ENCODE data around the gene NAPA. TPM values are rescaled to one million over a fixed set of nuclear protein-coding genes. Genes with fewer than 3 reads are reported as not detected.

The NAPA gene
- total RNA-seq, 4 donors from 2014 or later: 78.4 to 154 (median 105) TPM

- Histone ChIP-seq H3K9me3 (no peaks in the 10 kb centered on the region), H3K4me3 (no peak overlapping the region), H3K36me3 (no peaks in the 10 kb centered on the region), H3K4me1 (no peaks in the 10 kb centered on the region), H3K27me3 (peaks cover 0 to 7% of the 10 kb centered on the region in 2 donors), H3K27ac (peak overlapping the region in 1 of 4 donors; percentile 58)
- DNase-seq: no peak
- TF ChIP-seq, protein P1, sequence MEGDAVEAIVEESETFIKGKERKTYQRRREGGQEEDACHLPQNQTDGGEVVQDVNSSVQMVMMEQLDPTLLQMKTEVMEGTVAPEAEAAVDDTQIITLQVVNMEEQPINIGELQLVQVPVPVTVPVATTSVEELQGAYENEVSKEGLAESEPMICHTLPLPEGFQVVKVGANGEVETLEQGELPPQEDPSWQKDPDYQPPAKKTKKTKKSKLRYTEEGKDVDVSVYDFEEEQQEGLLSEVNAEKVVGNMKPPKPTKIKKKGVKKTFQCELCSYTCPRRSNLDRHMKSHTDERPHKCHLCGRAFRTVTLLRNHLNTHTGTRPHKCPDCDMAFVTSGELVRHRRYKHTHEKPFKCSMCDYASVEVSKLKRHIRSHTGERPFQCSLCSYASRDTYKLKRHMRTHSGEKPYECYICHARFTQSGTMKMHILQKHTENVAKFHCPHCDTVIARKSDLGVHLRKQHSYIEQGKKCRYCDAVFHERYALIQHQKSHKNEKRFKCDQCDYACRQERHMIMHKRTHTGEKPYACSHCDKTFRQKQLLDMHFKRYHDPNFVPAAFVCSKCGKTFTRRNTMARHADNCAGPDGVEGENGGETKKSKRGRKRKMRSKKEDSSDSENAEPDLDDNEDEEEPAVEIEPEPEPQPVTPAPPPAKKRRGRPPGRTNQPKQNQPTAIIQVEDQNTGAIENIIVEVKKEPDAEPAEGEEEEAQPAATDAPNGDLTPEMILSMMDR (IDR thresholded peaks at IDR 0.05): no peak
- TF ChIP-seq POLR2A (IDR thresholded peaks at IDR 0.05): no peak
Observed at GRCh38 chr19:47542030-47542475, 27.2 kb upstream of the NAPA start.

- H3K27ac ChIP-seq: peak overlapping the region in 1 of 4 donors; percentile 58
- no peak for TF ChIP-seq POLR2A (IDR thresholded peaks at IDR 0.05)
- TF ChIP-seq, protein P1 (IDR thresholded peaks at IDR 0.05): no peak
- peak in 1 of 3 donors; percentile 55 for DNase-seq
- no peaks in the 10 kb centered on the region for H3K36me3 ChIP-seq
- no peaks in the 10 kb centered on the region for H3K4me1 ChIP-seq
- no peak overlapping the region for H3K4me3 ChIP-seq
- peaks cover 0 to 7% of the 10 kb centered on the region in 2 donors for H3K27me3 ChIP-seq
- no peaks in the 10 kb centered on the region for H3K9me3 ChIP-seq
Observed at GRCh38 chr19:47541518-47541917, 26.7 kb upstream of the NAPA start.

GRCh38 chr19:47540748-47541147, 25.9 kb upstream of the NAPA start:
- Histone ChIP-seq H3K4me3 (no peak overlapping the region), H3K27ac (peak overlapping the region in 1 of 4 donors; percentile 58), H3K9me3 (no peaks in the 10 kb centered on the region), H3K27me3 (peaks cover 0 to 7% of the 10 kb centered on the region in 2 donors), H3K4me1 (no peaks in the 10 kb centered on the region), H3K36me3 (no peaks in the 10 kb centered on the region)
- TF ChIP-seq, protein P1 (IDR thresholded peaks at IDR 0.05): peak in 2 of 6 experiments; percentile 5 to 19
- no peak for TF ChIP-seq POLR2A (IDR thresholded peaks at IDR 0.05)
- DNase-seq: no peak

GRCh38 chr19:47539747-47540311, 25.0 kb upstream of the NAPA start:
- peaks cover 0 to 1% of the 10 kb centered on the region in 2 donors for H3K27me3 ChIP-seq
- TF ChIP-seq, protein P1 (IDR thresholded peaks at IDR 0.05): no peak
- no peak for TF ChIP-seq POLR2A (IDR thresholded peaks at IDR 0.05)
- no peak overlapping the region for H3K4me3 ChIP-seq
- DNase-seq: no peak
- H3K36me3 ChIP-seq: no peaks in the 10 kb centered on the region
- H3K27ac ChIP-seq: no peak overlapping the region
- H3K4me1 ChIP-seq: no peaks in the 10 kb centered on the region
- H3K9me3 ChIP-seq: no peaks in the 10 kb centered on the region

- Histone ChIP-seq H3K9me3 (no peaks in the 10 kb centered on the region), H3K4me1 (no peaks in the 10 kb centered on the region), H3K4me3 (no peak overlapping the region), H3K27me3 (no peaks in the 10 kb centered on the region), H3K27ac (no peak overlapping the region), H3K36me3 (no peaks in the 10 kb centered on the region)
- no peak for DNase-seq
- TF ChIP-seq, protein P1 (IDR thresholded peaks at IDR 0.05): no peak
- no peak for TF ChIP-seq POLR2A (IDR thresholded peaks at IDR 0.05)
Observed at GRCh38 chr19:47538812-47539211, 23.9 kb upstream of the NAPA start.
